NCI-H82 treated with DMSO at 0.1 percent for 48 hours (cell line): ENCODE results near the gene CEP192.
"Not testable (repeated sequence)": the region's sequence is repeated elsewhere in the genome, so short reads cannot be mapped to it uniquely, and the experiment has no call there.

Source experiments
- DNase-seq: peaks from one replicate; lab custom pipeline; 2025; ENCODE audit not compliant: unreplicated experiment; lab: John Stamatoyannopoulos, UW

The CEP192 gene

GRCh38 chr18:12991821-12992179 lies 638 bp downstream of the CEP192 start:
- no peak for DNase-seq

GRCh38 chr18:12993439-12993838 lies 2.3 kb downstream of the CEP192 start:
- no peak for DNase-seq

GRCh38 chr18:12995424-12995823 lies 4.3 kb downstream of the CEP192 start:
- no peak for DNase-seq

GRCh38 chr18:12995952-12996477 lies 4.9 kb downstream of the CEP192 start:
- DNase-seq: no peak

GRCh38 chr18:12996661-12997292 lies 5.6 kb downstream of the CEP192 start:
- DNase-seq: no peak

- DNase-seq: not testable (repeated sequence)
These were observed 6.2 kb downstream of the CEP192 start for GRCh38 chr18:12997330-12997729.

- no peak for DNase-seq
These were observed 7.3 kb downstream of the CEP192 start for GRCh38 chr18:12998332-12999060.

- DNase-seq: peak; percentile 44
These were observed 12.3 kb downstream of the CEP192 start for GRCh38 chr18:13003466-13003896.

GRCh38 chr18:13004396-13004795 lies 13.2 kb downstream of the CEP192 start:
- no peak for DNase-seq

GRCh38 chr18:13005289-13005688 lies 14.1 kb downstream of the CEP192 start:
- DNase-seq: no peak

GRCh38 chr18:13006531-13007247 lies 15.5 kb downstream of the CEP192 start:
- DNase-seq: no peak

GRCh38 chr18:13007248-13007560 lies 16.0 kb downstream of the CEP192 start:
- no peak for DNase-seq

- DNase-seq: no peak
These were observed 20.6 kb downstream of the CEP192 start for GRCh38 chr18:13011719-13012118.

- DNase-seq: no peak
These were observed 23.1 kb downstream of the CEP192 start for GRCh38 chr18:13014232-13014631.

GRCh38 chr18:13014818-13015217 lies 23.7 kb downstream of the CEP192 start:
- DNase-seq: no peak

GRCh38 chr18:13017247-13017875 lies 26.2 kb downstream of the CEP192 start:
- DNase-seq: no peak

- no peak for DNase-seq
These were observed 27.2 kb downstream of the CEP192 start for GRCh38 chr18:13018374-13018773.

- DNase-seq: no peak
These were observed 28.1 kb downstream of the CEP192 start for GRCh38 chr18:13019301-13019700.

- DNase-seq: no peak
These were observed 31.5 kb downstream of the CEP192 start for GRCh38 chr18:13022644-13023043.

GRCh38 chr18:13025233-13025632 lies 34.1 kb downstream of the CEP192 start:
- no peak for DNase-seq

GRCh38 chr18:13026583-13027270 lies 35.6 kb downstream of the CEP192 start:
- DNase-seq: no peak
